Posterior vena cava (tissue), 2 donors: ENCODE results near the gene NFIA. TPM values are rescaled to one million over a fixed set of nuclear protein-coding genes. Genes with fewer than 3 reads are reported as not detected.

Experiments
- DNase-seq: peaks from one replicate; pipeline ENCODE4 v3.0.0-alpha.2; 2020; ENCODE audit warnings: low spot score
- intact Hi-C, 2 donors: fragments of 100-400 bp; cut with DNase I; formaldehyde crosslinking; loops; one replicate each; pipeline versions ENCODE4 v1.14.1 to v1.14.2; 2022 to 2023
- total RNA-seq, 2 donors: library from RNA; stranded (reverse); fragmentation: NEBNext Ultra II Directional; extraction: Animal tissue kit (Norgen Biotek cat#: 25700); gene quantifications; one replicate each; pipeline ENCODE4 v1.2.1, GENCODE V29; 2021
- donor health status: DM: yes; HTN: yes; CAD: no.
- donor health status: DM: yes; HTN: yes; CAD: no.

NFIA gene
- total RNA-seq, 2 donors from 2014 or later = 117 to 183 TPM

DNA sequence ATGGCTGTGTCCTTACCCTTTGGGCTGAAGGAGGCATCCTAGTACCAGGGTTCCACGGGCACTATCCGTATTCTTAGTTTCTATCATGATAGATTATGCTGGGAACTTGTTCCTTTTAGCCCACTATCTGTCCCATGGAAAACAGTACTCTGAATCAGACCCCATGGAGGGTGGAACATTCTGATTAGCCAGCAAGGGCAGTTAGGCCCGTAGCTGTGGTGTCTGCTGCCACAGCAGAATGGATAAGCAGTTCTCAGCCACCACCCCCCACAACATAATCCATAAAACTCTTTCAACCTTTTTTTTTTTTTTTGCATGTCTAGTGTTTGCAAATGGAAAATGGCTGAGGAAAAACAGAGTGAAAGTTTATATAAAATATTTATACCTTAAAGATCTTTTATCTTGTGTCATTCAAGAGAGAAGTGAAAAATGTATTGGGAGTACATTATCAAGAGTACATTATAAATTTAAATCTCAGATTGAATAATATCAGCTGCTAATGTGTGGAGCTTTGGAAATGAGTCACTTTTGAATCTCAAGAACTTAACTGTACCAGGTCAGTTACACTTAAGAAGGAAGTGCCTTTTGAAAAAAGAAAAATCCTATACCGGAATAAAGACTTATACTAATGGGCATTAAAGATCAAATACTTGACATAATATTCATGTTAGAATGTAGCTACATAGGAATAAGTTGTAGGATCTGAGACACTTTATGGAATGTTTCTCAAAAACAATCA, 80.3 kb downstream of the NFIA start:
- DNase-seq = no peak
- intact Hi-C loops = no loop called here

DNA sequence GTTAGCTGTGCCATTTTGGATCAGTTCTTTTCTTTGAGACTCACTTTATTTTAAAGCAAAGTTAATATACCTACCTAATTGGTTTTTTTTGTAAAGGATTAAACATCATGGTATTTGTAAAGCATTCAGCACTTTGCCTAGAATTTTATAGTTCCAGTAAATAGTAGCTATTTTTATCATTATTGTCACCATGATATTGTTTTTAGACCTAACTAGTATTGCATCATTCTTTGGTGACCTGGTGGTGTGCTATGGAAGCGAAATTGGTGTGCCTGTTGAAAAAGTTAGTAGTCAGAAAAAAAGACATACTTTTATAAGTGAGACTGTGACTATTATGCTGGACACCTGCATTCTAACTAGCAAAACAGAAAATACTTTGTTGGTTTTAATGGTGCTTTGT, 81.0 kb downstream of the NFIA start:
- DNase-seq = no peak
- intact Hi-C loops = no loop called here

DNA sequence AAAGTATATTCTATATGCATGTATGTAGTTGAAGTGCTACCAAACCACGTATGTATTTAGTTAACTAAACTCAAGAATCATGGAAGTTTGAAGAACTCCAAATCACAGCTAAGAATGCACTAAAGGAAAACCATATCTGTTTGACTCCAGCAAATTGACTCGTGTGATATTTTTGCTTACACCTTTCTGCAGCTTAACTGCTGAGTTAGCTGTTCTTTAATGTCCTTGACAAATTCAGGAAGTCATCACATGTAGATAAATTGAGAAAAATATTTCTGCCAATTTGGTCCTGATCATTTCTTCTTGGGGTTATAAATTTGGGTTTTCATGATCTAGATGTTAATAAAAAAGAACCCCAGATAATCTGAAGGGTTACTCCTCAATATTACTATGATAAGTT, 83.0 kb downstream of the NFIA start:
- intact Hi-C loops = no loop called here
- no peak for DNase-seq

DNA sequence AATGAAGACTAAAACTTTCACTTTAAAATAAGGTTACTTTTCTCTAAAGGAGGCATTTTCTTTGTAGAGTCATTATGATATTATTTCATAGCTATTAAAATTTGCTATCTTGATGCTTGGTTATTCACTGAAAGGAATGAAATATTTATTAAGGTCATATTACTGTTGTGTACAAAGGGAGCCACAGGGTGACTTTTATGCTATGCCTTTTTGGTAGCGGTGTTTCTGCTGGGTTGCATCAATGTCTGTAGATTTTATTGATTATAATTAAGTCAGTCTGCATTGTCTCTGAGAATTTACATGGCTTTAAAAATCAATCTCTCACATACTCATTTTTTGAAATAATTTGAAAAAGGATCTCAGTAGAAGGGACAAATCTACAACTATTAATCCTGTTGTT, 84.9 kb downstream of the NFIA start:
- intact Hi-C loops = no loop called here
- no peak for DNase-seq

DNA sequence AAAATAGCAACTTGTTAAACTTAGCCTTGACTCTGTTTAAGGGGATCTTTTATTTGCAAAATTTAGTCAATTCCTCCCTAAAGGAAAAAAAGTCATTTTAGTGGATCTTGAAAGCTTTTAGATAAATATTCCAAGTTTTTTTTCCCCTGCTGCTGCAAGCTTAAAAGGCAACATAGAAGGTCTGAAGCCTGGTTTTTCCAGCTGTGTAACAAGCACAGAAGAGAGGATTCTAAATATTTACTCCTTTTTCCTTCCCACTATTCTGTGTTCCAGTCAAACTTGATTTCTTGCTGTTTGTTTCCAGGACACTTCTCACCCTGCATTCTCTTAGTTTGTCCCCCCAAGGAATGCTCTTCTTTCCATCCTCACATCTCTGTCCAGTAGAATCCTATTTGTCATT, 86.7 kb downstream of the NFIA start:
- no peak for DNase-seq
- intact Hi-C loops = no loop called here

DNA sequence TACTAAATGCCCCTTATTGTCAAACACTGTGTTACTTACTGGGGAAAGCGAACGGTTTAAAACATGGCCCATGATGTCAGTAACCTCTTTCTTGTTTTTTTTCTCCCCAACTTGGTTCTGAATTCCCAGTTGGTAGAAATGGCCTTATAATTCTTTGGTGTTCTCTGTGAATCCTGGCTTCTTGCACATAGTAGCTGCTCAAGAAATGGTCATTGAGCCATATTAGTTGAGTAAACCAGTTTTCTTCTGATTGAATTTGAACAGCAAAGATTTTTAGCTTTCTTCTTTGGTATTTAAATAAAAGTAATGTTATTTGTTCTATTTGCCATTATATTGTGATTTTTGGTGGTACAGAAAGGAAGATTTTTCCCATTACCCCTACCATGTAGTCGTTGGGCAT, 87.3 kb downstream of the NFIA start:
- no peak for DNase-seq
- intact Hi-C loops = no loop called here

DNA sequence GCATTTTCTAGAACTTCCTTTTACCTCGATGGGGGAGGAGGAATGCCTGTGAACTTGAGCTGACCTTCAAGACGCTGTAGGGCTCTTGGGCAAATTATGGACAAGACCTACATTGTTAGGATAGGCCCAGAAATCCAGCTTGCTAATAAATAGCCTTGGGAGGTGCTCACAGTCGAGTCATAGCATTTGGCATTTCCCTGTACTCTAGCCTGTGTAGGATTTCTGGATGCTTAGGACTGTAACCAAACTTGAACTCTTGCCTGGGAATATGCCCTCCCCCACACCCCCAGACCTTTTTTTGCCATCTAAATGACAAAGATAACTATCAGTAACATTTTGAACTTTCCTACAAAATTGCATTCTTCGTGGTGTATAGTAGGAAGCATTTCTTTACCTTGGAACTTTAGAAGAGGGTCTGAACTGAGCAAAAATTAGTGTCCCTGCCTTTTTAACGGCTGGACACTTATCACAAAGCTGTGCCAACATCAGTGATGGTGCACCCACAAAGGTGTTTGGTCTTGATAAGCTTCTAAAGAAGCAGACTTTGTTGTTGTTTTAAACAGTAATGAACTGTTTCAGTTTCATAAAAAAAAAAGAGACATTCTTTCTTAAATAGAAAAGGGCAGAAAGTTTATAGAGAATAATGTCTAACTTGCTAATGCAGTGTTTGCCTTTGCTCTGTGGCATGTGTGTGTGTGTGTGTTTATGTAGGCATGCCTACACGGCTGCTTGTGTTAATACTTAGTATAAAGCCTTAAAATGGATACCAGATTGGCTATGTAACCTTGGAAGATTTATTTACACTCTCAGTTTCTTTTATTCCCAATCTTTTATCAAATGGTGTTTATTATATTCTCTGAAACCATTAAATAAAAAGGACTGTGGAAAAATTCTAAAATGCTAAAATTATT, 88.2 kb downstream of the NFIA start:
- intact Hi-C loops = no loop called here
- no peak for DNase-seq

DNA sequence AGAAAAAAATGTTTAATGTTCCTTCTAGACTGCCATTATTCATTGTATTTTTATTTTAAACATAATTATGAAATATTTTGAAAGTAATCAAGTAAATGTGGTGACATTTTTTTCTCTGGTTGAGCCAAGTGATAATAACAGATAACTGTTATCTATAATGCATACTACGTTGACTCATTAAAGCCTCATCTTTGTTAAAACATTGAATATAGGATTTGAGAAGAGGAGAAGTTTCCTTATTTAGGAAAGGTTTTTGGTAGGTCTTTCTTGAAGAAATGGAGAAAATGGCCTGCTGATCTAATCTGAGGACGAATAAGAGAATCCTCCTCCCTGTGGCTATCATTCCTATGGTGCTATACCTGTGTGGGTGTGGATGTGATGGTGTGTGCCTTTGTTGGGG, 89.0 kb downstream of the NFIA start:
- intact Hi-C loops = no loop called here
- no peak for DNase-seq

DNA sequence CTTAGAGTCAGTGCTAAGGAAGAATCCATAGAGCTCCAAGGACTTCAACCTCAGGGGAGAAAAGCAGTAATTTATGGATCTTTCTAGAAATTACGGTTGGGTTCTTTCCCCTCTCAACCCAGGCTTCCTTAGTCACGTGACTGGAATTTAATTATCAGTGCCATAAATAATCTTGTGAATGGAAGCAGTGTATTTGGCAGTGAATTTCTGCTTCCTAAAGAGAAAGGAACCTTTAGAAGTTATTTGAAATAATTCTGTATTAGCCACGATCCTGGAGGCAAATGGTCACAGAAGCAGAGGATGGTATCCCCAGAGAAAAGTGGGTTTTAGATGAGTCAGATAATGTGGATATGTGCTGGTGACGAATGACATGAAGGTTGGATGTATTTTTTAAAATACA, 89.6 kb downstream of the NFIA start:
- intact Hi-C loops = no loop called here
- DNase-seq = no peak

DNA sequence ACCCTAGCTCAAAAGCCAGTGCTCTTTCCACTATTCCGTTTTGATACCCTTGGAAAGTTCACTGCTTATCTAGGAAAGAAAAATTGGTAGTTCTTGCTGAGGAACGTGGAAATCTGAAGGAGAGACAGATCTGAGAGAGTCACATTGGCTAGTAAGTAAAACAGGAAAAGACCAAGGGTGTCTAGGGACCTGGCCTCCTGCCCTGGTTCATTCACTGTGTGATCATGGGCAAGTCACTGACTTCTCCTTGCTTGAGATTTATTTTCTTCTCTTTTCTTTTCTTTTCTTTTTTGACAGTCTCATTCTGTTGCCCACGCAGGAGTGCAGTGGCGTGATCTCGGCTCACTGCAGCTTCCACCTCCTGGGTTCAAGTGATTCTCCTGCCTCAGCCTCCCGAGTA, 90.8 kb downstream of the NFIA start:
- intact Hi-C loops = no loop called here
- peak; percentile 82 for DNase-seq

DNA sequence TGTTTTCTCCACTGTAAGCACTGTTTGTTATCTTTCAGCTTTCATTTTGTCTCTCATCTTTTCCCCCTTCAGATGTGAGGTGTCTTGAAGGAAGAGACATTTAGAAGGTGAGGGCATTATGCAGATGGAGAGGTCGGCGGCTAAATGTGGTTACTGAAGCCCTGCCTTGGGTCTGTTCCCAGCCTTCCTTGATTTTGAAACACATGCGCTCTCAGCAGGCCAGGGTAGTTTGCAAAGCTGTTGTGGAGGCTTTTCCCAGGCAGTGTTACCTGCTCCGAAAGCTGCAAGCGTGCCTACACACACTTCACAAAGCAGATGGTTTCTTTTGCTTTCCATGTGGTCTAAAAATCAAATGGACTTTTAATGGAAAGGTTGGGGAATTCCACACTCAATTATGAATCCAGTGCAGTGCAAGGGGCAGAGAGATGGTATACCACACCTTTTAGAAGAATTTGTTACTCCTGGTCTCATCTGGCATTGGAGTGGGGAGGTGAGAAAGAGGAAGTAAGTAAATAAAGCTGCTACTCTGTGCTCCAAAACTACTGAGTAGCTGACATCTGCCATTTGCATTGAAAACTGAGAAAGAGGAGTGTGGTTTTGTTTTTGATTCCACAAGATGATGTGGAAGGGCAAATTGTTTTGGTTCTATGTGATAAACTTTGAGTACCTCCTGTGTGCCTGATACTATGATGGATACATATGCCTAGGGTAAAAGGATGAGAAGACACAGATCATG, 91.9 kb downstream of the NFIA start:
- DNase-seq = no peak
- intact Hi-C loops = no loop called here

DNA sequence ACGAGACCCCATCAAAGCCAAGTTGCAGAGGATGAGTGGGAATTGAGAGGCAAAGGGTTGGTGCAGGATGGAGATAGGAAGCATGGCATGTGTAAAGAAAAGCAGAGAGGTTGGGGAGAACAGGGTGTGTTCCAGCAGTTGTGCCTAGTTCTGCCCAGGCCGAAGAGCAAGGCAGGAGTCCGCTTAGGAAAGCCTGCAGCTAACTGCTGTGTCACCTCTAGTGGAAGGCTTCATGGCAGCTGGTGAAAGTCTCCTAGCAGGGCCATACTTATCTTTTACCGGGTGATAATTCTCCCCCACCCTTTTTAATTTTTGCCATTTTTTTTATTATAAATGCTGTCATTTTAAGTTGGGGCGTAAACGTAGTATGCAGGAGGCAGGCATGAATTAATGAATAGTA, 93.6 kb downstream of the NFIA start:
- DNase-seq = no peak
- intact Hi-C loops = no loop called here

DNA sequence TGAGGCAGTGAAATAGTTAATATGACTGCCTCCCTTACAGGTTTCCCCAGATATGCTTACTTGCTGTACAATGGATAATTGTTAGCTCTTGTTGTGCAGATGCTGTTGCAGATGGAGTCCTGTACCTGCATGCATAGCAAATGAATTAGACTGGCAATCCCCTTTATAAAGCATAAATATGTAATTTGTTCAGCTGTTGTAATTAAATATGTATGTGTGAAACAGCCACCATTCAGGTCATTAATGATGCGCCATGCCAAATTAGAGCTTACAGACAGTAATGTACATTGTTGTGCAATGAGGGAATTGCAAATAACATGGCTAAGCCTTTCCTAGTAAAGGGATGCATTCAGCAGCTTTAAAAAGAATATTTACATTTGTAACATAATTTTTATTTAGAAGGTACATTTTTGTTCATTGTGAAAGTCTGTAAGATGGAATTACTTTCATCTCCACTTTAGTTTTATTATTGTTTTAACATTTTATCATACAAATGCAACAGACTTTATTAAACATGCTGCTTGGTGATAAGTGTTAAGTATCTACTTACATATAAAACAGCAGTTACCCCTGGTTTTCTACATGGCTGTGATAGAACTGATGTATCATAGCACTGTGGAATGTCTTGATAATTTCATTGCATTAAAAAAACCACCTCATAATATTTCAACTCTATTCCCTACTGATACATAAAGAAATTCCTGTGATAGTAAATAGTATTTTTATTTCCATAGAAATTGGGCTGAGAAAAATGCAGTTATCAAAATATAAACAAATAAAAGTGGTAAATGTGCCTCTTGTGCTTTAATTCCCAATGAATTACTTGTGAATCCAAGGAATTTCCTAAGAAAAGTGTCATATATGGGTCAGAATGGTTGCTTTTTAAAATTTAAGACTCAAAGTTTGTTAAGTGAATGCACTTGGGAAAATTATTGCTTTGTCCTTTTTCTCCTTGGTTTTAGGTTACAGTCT, 99.0 kb downstream of the NFIA start:
- no peak for DNase-seq
- intact Hi-C loops = loop anchor here in 1 of 2 donors (10.0 kb wide), 1 partner anchor 97 kb away; the partner anchor contains the start of gene NFIA

DNA sequence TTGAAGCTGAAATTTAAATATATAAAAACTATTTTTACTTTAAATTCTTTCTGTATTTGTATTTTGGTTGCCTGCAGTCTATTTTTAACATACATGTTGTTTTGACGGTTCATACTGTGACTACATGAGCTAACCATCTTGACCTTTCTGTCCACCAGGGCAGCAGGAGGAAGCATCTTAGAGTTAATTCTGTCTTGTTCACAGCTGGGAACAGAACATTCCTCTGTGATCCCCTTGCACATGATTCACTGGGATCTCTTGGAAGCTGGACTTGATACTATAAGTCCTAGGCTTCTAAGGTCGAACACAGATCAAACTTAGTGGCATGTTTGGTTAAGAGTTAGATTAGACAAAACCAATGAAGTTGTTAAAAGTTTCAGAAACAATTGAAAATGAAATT, 99.7 kb downstream of the NFIA start:
- no peak for DNase-seq
- intact Hi-C loops = loop anchor here in 1 of 2 donors (10.0 kb wide), 1 partner anchor 97 kb away; the partner anchor contains the start of gene NFIA

DNA sequence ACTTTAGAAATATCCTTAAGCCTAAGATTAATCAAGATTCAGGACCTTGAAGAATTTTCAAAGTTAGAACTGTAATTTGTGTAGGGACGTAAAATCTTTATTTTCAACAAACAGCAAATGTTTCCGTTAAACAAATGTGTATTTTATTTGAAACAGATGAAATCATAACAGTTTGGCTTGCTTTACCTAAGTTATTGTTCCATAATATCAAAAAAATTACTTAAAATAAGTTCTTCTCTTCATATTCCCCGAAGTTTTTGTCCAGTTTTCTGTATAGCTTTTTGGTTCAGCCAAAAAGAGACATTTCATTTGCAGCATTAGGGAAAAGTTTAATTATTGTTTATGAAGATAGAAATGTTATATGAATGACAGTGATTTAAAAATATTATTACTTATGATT, 100.1 kb downstream of the NFIA start:
- intact Hi-C loops = loop anchor here in 1 of 2 donors (10.0 kb wide), 1 partner anchor 98 kb away; the partner anchor contains the start of gene NFIA
- DNase-seq = no peak

DNA sequence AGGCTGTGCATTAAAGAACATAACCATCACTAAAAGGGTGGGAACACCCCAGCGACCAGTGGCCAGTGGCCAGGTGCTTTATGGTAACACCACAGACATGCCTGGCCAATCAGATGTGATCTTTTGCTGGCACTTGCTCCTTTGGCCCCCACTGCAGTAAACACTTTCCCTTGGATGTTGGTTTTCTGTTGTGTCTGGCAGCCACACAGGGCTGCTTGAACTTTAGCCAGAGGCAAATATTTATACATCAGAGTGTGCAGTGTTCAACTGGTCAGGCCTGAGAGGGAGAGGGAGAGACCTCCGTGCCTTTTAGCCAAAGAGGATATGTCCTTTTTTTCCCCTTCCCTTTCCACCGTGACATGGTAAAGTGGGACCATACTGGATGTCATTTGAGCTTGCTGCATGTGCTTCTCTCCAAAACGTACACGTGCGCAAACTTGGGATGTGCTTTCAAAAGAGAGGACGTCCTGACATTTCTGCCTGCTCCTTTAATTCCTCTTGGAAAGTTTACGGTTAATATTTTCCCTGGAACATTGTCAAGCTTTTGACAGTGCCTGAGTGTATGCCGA, 101.2 kb downstream of the NFIA start:
- intact Hi-C loops = loop anchor here in 1 of 2 donors (10.0 kb wide), 1 partner anchor 99 kb away; the partner anchor contains the start of gene NFIA
- DNase-seq = peak; percentile 80

DNA sequence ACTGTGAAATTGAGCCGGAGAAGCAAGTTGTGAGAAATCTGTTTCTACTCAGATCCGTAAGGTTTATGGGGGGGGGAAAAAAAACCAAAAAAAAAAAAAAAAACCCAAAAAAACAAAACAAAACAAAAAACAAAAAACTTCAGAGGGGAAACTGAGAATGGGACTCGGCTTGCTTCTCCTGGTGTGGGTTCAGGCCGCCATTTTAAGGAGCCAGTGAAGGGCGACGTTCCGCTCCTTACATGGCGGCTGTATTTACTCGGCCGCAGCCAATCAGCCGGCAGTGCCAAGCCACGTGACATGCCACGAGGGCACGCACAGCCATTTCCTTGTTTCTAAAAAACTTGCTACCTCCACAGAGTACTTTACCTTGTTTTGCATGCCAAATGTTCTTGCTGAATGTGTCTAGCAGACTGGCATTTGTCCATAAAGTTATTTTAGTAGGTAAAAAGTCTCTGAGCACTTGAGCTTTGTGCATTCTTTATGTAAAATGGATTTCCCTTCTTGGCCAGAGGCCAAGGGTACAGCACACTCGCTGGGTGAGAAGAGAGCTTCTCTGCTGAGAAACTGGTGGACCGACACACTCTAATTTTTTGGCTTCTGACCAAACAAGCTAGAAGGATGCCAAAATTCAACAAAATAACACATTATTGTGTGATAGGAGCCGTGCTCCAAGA, 101.8 kb downstream of the NFIA start:
- peak; percentile 97 for DNase-seq
- intact Hi-C loops = loop anchor here in 1 of 2 donors (10.0 kb wide), 1 partner anchor 99 kb away; the partner anchor contains the start of gene NFIA

DNA sequence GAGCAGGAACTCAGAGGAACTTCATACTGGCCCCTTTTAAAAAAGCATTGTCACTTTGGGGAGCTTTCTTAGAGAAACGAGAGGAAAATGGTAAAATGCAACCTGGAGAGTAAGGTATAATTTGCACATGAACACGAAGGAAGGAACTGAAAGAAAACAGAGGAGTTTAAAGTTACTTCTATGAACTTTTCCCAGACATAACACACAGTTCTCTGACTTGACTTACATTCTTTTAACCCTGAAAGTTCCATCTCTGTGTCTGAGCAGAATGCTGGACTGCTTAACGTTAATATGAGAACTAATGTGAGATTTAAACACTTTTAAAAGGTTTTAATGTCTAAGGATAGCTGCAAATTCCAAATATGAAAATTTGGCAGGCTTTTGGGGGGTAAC, 102.3 kb downstream of the NFIA start:
- intact Hi-C loops = loop anchor here in 1 of 2 donors (10.0 kb wide), 1 partner anchor 100 kb away; the partner anchor contains the start of gene NFIA

More for the DNA sequence above, 102.3 kb downstream of the NFIA start:
- no peak for DNase-seq
